ENCODE measurements around the gene PEPD.

DNA sequence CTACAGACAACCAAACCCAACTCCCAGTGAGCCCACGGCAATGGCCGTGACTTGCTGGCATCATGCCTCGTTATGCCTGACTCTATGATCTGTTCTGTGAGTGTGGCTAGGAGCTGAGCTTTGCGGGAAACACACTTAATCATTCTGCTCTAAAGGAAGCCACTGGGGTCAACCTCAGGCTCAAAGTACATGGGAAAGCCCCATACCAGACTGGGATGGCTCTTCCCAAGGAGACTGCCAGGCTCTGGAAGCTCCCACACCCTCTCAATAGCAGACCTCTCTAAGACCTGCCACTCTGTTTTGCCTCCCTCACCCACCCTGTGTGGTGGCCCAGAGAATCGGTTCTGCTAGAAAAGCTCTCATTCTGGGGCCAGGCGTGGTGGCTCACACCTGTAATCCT, 2.2 kb downstream of the PEPD start:
- TF ChIP-seq, protein P1, sequence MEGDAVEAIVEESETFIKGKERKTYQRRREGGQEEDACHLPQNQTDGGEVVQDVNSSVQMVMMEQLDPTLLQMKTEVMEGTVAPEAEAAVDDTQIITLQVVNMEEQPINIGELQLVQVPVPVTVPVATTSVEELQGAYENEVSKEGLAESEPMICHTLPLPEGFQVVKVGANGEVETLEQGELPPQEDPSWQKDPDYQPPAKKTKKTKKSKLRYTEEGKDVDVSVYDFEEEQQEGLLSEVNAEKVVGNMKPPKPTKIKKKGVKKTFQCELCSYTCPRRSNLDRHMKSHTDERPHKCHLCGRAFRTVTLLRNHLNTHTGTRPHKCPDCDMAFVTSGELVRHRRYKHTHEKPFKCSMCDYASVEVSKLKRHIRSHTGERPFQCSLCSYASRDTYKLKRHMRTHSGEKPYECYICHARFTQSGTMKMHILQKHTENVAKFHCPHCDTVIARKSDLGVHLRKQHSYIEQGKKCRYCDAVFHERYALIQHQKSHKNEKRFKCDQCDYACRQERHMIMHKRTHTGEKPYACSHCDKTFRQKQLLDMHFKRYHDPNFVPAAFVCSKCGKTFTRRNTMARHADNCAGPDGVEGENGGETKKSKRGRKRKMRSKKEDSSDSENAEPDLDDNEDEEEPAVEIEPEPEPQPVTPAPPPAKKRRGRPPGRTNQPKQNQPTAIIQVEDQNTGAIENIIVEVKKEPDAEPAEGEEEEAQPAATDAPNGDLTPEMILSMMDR (IDR thresholded peaks at IDR 0.05), result no peak
- no peak for TF ChIP-seq POLR2A (IDR thresholded peaks at IDR 0.05)
